ENCODE measurements around the gene MOBP. TPM values are rescaled to one million over a fixed set of nuclear protein-coding genes. Genes with fewer than 3 reads are reported as not detected.

The MOBP gene
- total and polyA plus RNA-seq, 2 of the 8 experiments (the other 6 are each of a cell fraction or from before 2014, with no cell fraction given), result 0.06 to 0.50 TPM

DNA sequence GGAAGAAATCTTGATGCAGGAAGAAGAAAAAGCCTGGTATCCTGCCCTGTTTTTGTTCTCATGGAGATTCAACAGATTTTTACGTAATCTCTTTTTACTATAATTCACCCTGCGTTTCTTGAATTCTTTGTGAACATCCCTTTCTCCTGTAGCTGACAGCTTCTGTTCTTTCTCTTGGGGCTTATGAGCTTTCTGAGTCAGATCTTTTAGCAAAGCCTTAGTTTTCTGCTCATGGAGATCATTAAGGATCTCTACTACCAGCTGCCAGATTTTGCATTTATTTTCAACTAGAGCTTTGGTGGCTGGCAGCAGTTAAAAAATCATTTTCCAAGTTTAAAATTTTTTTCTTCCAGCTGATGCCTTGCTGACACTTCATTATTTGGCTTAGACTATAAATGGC lies 51.6 kb downstream of the MOBP start:
- Histone ChIP-seq H3K36me3 (ENCODE audit: control insufficient read depth in 2 of 4, insufficient read depth in 4 of 4, low read length in 3 of 4) (no peaks in the 10 kb centered on the region), H2AK5ac (ENCODE audit: low read depth, low read length) (no peak overlapping the region), H2BK5ac (ENCODE audit: low read depth, low read length) (no peak overlapping the region), H3K4me1 (replicated peaks in 1 of 4; ENCODE audit: control insufficient read depth in 3 of 4, insufficient read depth in 4 of 4, low read length in 3 of 4) (peaks cover 0 to 3% (median 1%) of the 10 kb centered on the region in 4 experiments; a peak in 3 of 7 replicates), H3K27me3 (replicated peaks in 1 of 4; ENCODE audit: control insufficient read depth in 3 of 4, extremely low read depth in 1 of 4, insufficient read depth in 3 of 4, low read length in 3 of 4) (no peaks in the 10 kb centered on the region), H3K56ac (replicated peaks; ENCODE audit: insufficient read length, low read depth, low read length) (no peak overlapping the region), H3K4me2 (ENCODE audit: insufficient read depth in 1 of 2, low read depth in 2 of 2, low read length in 2 of 2) (no peak overlapping the region), H3K79me1 (ENCODE audit: low read depth, low read length) (no peaks in the 10 kb centered on the region), H4K91ac (replicated peaks; ENCODE audit: insufficient read length, low read length) (no peak overlapping the region), H4K20me1 (replicated peaks in 1 of 2; ENCODE audit: control insufficient read depth in 1 of 2, insufficient read depth in 2 of 2, low read length in 2 of 2) (no peaks in the 10 kb centered on the region), H3K79me2 (ENCODE audit: control insufficient read depth in 1 of 2, insufficient read depth in 2 of 2, low read length in 2 of 2) (no peaks in the 10 kb centered on the region), H3K4ac (replicated peaks; ENCODE audit: insufficient read length, low read depth, low read length) (no peak overlapping the region), H3K23ac (ENCODE audit: insufficient read length) (no peak overlapping the region), H2BK12ac (ENCODE audit: low read depth, low read length) (no peak overlapping the region), H2BK20ac (ENCODE audit: low read length) (no peak overlapping the region), H2BK120ac (replicated peaks; ENCODE audit: low read depth, low read length) (no peak overlapping the region), H2BK15ac (ENCODE audit: low read length) (no peak overlapping the region), H3K14ac (ENCODE audit: insufficient read length) (no peak overlapping the region), H3K9ac (replicated peaks in 1 of 4; ENCODE audit: extremely low read depth in 1 of 4, low read depth in 3 of 4, low read length in 3 of 4) (no peak overlapping the region), H3K4me3 (ENCODE audit: extremely low read depth in 1 of 4, insufficient read depth in 2 of 4, low read depth in 3 of 4, low read length in 4 of 4) (no peak overlapping the region), H2AFZ (ENCODE audit: low read length) (no peak overlapping the region), H3K23me2 (ENCODE audit: low read depth, low read length) (no peaks in the 10 kb centered on the region), H4K5ac (ENCODE audit: insufficient read length, low read depth, low read length) (no peak overlapping the region), H4K8ac (ENCODE audit: extremely low read depth, insufficient read depth, low read length) (no peak overlapping the region), H3K9me3 (ENCODE audit: insufficient read depth in 2 of 2, low read depth in 1 of 2, low read length in 1 of 2) (peaks cover 6 to 9% of the 10 kb centered on the region in 2 experiments; a peak in 3 of 4 replicates), H3K18ac (ENCODE audit: extremely low read depth, low read length) (no peak overlapping the region), H3K27ac (ENCODE audit: low read depth, low read length) (no peak overlapping the region)
- DNase-seq (ENCODE audit: low read depth in 1 of 2, low spot score in 2 of 2), result no peak
- ChIA-PET POLR2A (ENCODE audit: partially characterized antibody) (no interaction called here), CTCF (ENCODE audit: partially characterized antibody) (interaction anchor here (1.7 to 2.0 kb wide), 2 partner anchors 14 to 23 kb away, joined by 5 read pairs; no protein-coding TSS in a partner anchor)
- no peak for FAIRE-seq
- WGBS, 2 experiments (ENCODE audit: extremely low coverage in 1 of 2, insufficient coverage in 1 of 2, insufficient read length in 1 of 2, insufficient replicate concordance in 2 of 2, low coverage in 1 of 2, low lambda C conversion rate in 2 of 2, missing lambda C conversion rate in 1 of 2), result 66% methylated on average over 2 of the region's 2 CpGs; no CpG with 5 or more reads in 1 of the 2 experiments
- no peak for TF ChIP-seq BRCA1 (IDR thresholded peaks at IDR 0.05; ENCODE audit: low read depth, low read length)
- no peak for TF ChIP-seq SIN3A (conservative IDR thresholded peaks at IDR 0.05 in 1 of 2, IDR thresholded peaks at IDR 0.05 in 1 of 2; ENCODE audit: low read depth in 1 of 2, low read length in 2 of 2)
- TF ChIP-seq CBX5 (IDR thresholded peaks at IDR 0.05; ENCODE audit: low read depth, low read length), result no peak
- TF ChIP-seq POU5F1 (IDR thresholded peaks at IDR 0.05; ENCODE audit: low read depth, low read length), result no peak
- TF ChIP-seq, protein P1, sequence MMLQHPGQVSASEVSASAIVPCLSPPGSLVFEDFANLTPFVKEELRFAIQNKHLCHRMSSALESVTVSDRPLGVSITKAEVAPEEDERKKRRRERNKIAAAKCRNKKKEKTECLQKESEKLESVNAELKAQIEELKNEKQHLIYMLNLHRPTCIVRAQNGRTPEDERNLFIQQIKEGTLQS (IDR thresholded peaks at IDR 0.05; ENCODE audit: insufficient read depth, low read depth, low read length), result no peak
- TF ChIP-seq SRF (IDR thresholded peaks at IDR 0.05; ENCODE audit: low read depth, low read length), result no peak
- TF ChIP-seq HDAC6 (IDR thresholded peaks at IDR 0.05; ENCODE audit: low read depth, low read length), result no peak
- no peak for TF ChIP-seq KDM1A (IDR thresholded peaks at IDR 0.05; ENCODE audit: borderline replicate concordance, low read length)

All from H1 (cell line).